Activated naive CD4-positive, alpha-beta T cell treated with anti-CD3 and anti-CD28 coated beads, Interleukin-2, amount 50 U/mL, for 72 hours (primary cell): ENCODE results near the gene AADACL2. TPM values are rescaled to one million over a fixed set of nuclear protein-coding genes. Genes with fewer than 3 reads are reported as not detected.
"Not testable (repeated sequence)": the region's sequence is repeated elsewhere in the genome, so short reads cannot be mapped to it uniquely, and the experiment has no call there.

ENCODE experiments used
- ATAC-seq, 2 donors: fragments of 150-1000 bp; cut with Tn5 transposase; 2 replicates each; pipeline ENCODE4 v1.10.0; 2021; ENCODE audit warnings: mild to moderate bottlenecking in 2 of 2, moderate library complexity in 2 of 2
- DNase-seq, 2 donors: peaks; one replicate each; pipeline ENCODE4 v3.0.0; 2021 to 2022; ENCODE audit warnings: low spot score in 2 of 2
- H3K27ac Mint-ChIP-seq, 2 donors: one replicate each; pipeline ENCODE4 v1.8.0; 2022; ENCODE audit warnings: mild to moderate bottlenecking in 2 of 2, mixed read lengths in 2 of 2
- H3K36me3 Mint-ChIP-seq, 2 donors: one replicate each; pipeline ENCODE4 v1.8.0; 2022; ENCODE audit warnings: mixed read lengths in 2 of 2
- H3K9me3 Mint-ChIP-seq, 2 donors: one replicate each; pipeline ENCODE4 v1.8.0; 2022; ENCODE audit warnings: mixed read lengths in 2 of 2
- total RNA-seq, 2 donors: library from RNA; stranded (reverse); gene quantifications; one replicate each; pipeline ENCODE4 v1.2.3, GENCODE V29; 2022

AADACL2 gene
- total RNA-seq, 2 donors from 2014 or later = not detected

GRCh38 chr3:151750678-151751077 lies 17.0 kb downstream of the AADACL2 start:
- DNase-seq (no peak), ATAC-seq (no peak)
- H3K27ac Mint-ChIP-seq = no peak overlapping the region
- no peaks in the 10 kb centered on the region for H3K36me3 Mint-ChIP-seq
- H3K9me3 Mint-ChIP-seq = no peaks in the 10 kb centered on the region

GRCh38 chr3:151751161-151751560 lies 17.4 kb downstream of the AADACL2 start:
- DNase-seq = no peak
- H3K9me3 Mint-ChIP-seq = no peaks in the 10 kb centered on the region
- ATAC-seq = no peak
- H3K36me3 Mint-ChIP-seq = no peaks in the 10 kb centered on the region
- H3K27ac Mint-ChIP-seq = no peak overlapping the region

- ATAC-seq = no peak
- Mint-ChIP-seq H3K36me3 (no peaks in the 10 kb centered on the region), H3K27ac (no peak overlapping the region), H3K9me3 (no peaks in the 10 kb centered on the region)
- no peak for DNase-seq
Measured at GRCh38 chr3:151753846-151754245, 20.1 kb downstream of the AADACL2 start.

GRCh38 chr3:151761581-151761980 lies 27.9 kb downstream of the AADACL2 start:
- no peak for DNase-seq
- H3K27ac Mint-ChIP-seq = no peak overlapping the region
- no peaks in the 10 kb centered on the region for H3K36me3 Mint-ChIP-seq
- ATAC-seq = no peak
- H3K9me3 Mint-ChIP-seq = peaks cover 0 to 3% of the 10 kb centered on the region in 2 donors

GRCh38 chr3:151764699-151765098 lies 31.0 kb downstream of the AADACL2 start:
- H3K36me3 Mint-ChIP-seq, H3K9me3 Mint-ChIP-seq, H3K27ac Mint-ChIP-seq, ATAC-seq, DNase-seq: not testable (repeated sequence)

- DNase-seq (no peak), ATAC-seq (no peak)
- no peaks in the 10 kb centered on the region for H3K36me3 Mint-ChIP-seq
- H3K27ac Mint-ChIP-seq = no peak overlapping the region
- H3K9me3 Mint-ChIP-seq = peaks cover 0 to 3% of the 10 kb centered on the region in 2 donors
Measured at GRCh38 chr3:151765685-151766084, 32.0 kb downstream of the AADACL2 start.

GRCh38 chr3:151766454-151766853 lies 32.7 kb downstream of the AADACL2 start:
- Mint-ChIP-seq H3K36me3 (no peaks in the 10 kb centered on the region), H3K9me3 (peaks cover 0 to 3% of the 10 kb centered on the region in 2 donors), H3K27ac (no peak overlapping the region)
- no peak for ATAC-seq
- DNase-seq = no peak

GRCh38 chr3:151768393-151768930 lies 34.7 kb downstream of the AADACL2 start:
- DNase-seq (no peak), ATAC-seq (no peak)
- peaks cover 0 to 3% of the 10 kb centered on the region in 2 donors for H3K9me3 Mint-ChIP-seq
- H3K36me3 Mint-ChIP-seq = no peaks in the 10 kb centered on the region
- no peak overlapping the region for H3K27ac Mint-ChIP-seq

GRCh38 chr3:151769175-151769574 lies 35.4 kb downstream of the AADACL2 start:
- ATAC-seq (no peak), DNase-seq (no peak)
- peaks cover 0 to 3% of the 10 kb centered on the region in 2 donors for H3K9me3 Mint-ChIP-seq
- no peaks in the 10 kb centered on the region for H3K36me3 Mint-ChIP-seq
- H3K27ac Mint-ChIP-seq = no peak overlapping the region

GRCh38 chr3:151770956-151771355 lies 37.2 kb downstream of the AADACL2 start:
- H3K9me3 Mint-ChIP-seq = no peaks in the 10 kb centered on the region
- H3K36me3 Mint-ChIP-seq = no peaks in the 10 kb centered on the region
- ATAC-seq = no peak
- no peak overlapping the region for H3K27ac Mint-ChIP-seq
- DNase-seq = no peak

- H3K36me3 Mint-ChIP-seq = no peaks in the 10 kb centered on the region
- no peaks in the 10 kb centered on the region for H3K9me3 Mint-ChIP-seq
- no peak for DNase-seq
- no peak overlapping the region for H3K27ac Mint-ChIP-seq
- no peak for ATAC-seq
Measured at GRCh38 chr3:151772825-151773480, 39.2 kb downstream of the AADACL2 start.

- no peak overlapping the region for H3K27ac Mint-ChIP-seq
- H3K9me3 Mint-ChIP-seq = no peaks in the 10 kb centered on the region
- DNase-seq (no peak), ATAC-seq (no peak)
- no peaks in the 10 kb centered on the region for H3K36me3 Mint-ChIP-seq
Measured at GRCh38 chr3:151774235-151774634, 40.5 kb downstream of the AADACL2 start.

- Mint-ChIP-seq H3K36me3 (no peaks in the 10 kb centered on the region), H3K9me3 (no peaks in the 10 kb centered on the region), H3K27ac (no peak overlapping the region)
- DNase-seq (no peak), ATAC-seq (no peak)
Measured at GRCh38 chr3:151774910-151775309, 41.2 kb downstream of the AADACL2 start.

GRCh38 chr3:151775314-151776258 lies 41.9 kb downstream of the AADACL2 start:
- Mint-ChIP-seq H3K36me3 (no peaks in the 10 kb centered on the region), H3K27ac (no peak overlapping the region), H3K9me3 (no peaks in the 10 kb centered on the region)
- no peak for ATAC-seq
- DNase-seq = no peak

GRCh38 chr3:151776259-151776740 lies 42.6 kb downstream of the AADACL2 start:
- ATAC-seq = no peak
- H3K36me3 Mint-ChIP-seq = no peaks in the 10 kb centered on the region
- H3K27ac Mint-ChIP-seq = no peak overlapping the region
- H3K9me3 Mint-ChIP-seq = no peaks in the 10 kb centered on the region
- DNase-seq = no peak

- Mint-ChIP-seq H3K36me3 (no peaks in the 10 kb centered on the region), H3K27ac (no peak overlapping the region), H3K9me3 (no peaks in the 10 kb centered on the region)
- ATAC-seq (no peak), DNase-seq (no peak)
Measured at GRCh38 chr3:151777880-151778279, 44.2 kb downstream of the AADACL2 start.

- H3K36me3 Mint-ChIP-seq = no peaks in the 10 kb centered on the region
- H3K27ac Mint-ChIP-seq = no peak overlapping the region
- DNase-seq (no peak), ATAC-seq (no peak)
- H3K9me3 Mint-ChIP-seq = peaks cover 4% of the 10 kb centered on the region in 2 donors
Measured at GRCh38 chr3:151787626-151788025, 53.9 kb downstream of the AADACL2 start.
